Stomach (tissue), 4 donors: ENCODE data around the gene ZNF492.

Source experiments
- CTCF ChIP-seq, 7 experiments: fragments of 450-650 bp in 4 of 7; fragments of 200-600 bp in 3 of 7; sonication (generic) in 3 of 7; IDR thresholded peaks; one replicate each; pipeline ENCODE4 v1.5.1; 2016 to 2019; ENCODE audit warnings: antibody characterized with exemption in 7 of 7, control low read depth in 2 of 7, mild to moderate bottlenecking in 1 of 7
- EP300 ChIP-seq: sonication (generic); formaldehyde crosslinking; IDR thresholded peaks from one replicate; pipeline ENCODE4 v1.6.1; 2017; ENCODE audit warnings: antibody characterized with exemption
- POLR2A ChIP-seq, 4 donors: fragments of 450-650 bp; IDR thresholded peaks; one replicate each; pipeline ENCODE4 v1.6.1; 2016; ENCODE audit warnings: antibody characterized with exemption in 4 of 4, control low read depth in 2 of 4, mild to moderate bottlenecking in 1 of 4, moderate library complexity in 1 of 4
- POLR2AphosphoS5 ChIP-seq, 3 donors: sonication (generic); formaldehyde crosslinking; IDR thresholded peaks; one replicate each; pipeline ENCODE4 v1.6.1; 2016; ENCODE audit warnings: antibody characterized with exemption in 3 of 3

- TF ChIP-seq CTCF (IDR thresholded peaks at IDR 0.05) (no peak), POLR2AphosphoS5 (IDR thresholded peaks at IDR 0.05) (no peak), POLR2A (IDR thresholded peaks at IDR 0.05) (no peak), EP300 (no peak)
Observed at GRCh38 chr19:22612316-22612715, 21.8 kb upstream of the ZNF492 start.
